Erythroblast (primary cell): ENCODE results near the gene ZSCAN20.

Experiments
- GATA1 ChIP-seq: IDR thresholded peaks from 2 replicates; pipeline ENCODE4 v1.6.1; 2011; ENCODE audit warnings: low read depth, mild to moderate bottlenecking, control low read depth, low read length, moderate library complexity
- POLR2A ChIP-seq: IDR thresholded peaks from 2 replicates; pipeline ENCODE4 v1.6.1; 2011; ENCODE audit warnings: mild to moderate bottlenecking, low read length

DNA sequence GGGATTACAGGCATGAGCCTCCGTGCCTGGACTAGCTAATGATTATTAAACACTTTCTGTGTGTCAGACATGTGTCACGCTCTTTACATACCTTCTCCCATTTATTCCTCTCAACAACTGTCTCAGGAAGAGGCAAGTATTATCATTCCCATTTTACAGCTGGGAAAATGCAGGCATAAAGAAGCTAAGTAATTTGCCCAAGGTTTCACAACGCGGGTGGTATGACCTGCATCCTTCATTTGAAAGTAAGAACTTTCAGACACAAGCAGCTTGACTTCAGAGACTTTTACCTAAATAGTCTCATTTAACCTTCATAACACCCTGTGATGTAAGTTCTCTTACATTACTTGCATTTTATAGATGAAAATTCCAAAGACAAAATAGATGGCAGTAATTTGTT, 1.0 kb upstream of the ZSCAN20 start:
- TF ChIP-seq GATA1: no peak
- TF ChIP-seq POLR2A: no peak
